Activated T-cell treated with anti-CD3 and anti-CD28 coated beads, Interleukin-2, amount 50 U/mL, for 48 hours (primary cell): ENCODE results near the gene EPN3.

Experiments
- DNase-seq, 2 experiments: peaks; one replicate each; pipeline ENCODE4 v3.0.0-alpha.2; 2020

Gene EPN3

DNA sequence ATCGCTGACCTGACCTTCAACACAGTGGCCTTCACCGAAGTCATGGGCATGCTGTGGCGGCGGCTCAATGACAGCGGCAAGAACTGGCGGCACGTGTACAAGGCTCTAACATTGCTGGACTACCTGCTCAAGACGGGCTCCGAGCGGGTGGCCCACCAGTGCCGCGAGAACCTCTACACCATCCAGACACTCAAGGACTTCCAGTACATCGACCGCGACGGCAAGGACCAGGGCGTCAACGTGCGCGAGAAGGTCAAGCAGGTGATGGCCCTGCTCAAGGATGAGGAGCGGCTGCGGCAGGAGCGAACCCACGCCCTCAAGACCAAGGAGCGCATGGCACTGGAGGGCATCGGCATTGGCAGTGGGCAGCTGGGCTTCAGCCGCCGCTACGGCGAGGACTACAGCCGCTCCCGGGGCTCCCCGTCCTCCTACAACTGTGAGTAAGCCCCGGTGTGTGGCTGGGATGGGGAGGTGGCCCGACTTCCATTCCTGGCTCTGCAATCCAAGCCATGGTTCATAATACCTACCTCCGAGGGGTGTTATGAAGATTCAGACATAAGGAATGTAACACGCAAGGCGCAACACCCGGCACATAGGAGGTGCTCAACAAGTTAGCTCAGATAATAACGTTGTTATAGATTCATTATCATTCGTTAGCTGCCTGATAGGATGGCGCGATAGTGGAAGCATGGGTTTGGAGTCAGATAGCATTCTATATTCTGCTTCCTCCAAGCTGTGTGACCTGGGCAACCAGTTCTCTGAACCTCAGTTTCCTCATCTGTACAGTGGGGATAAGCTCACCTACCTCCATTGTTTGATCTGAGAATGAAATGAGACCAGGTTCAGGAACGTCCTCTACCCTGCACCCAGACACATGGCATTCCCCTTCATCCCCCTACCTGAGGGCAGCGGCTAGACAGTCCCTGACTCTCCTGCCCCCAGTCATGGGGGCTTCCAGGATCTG lies 4.4 kb downstream of the EPN3 start:
- no peak for DNase-seq

DNA sequence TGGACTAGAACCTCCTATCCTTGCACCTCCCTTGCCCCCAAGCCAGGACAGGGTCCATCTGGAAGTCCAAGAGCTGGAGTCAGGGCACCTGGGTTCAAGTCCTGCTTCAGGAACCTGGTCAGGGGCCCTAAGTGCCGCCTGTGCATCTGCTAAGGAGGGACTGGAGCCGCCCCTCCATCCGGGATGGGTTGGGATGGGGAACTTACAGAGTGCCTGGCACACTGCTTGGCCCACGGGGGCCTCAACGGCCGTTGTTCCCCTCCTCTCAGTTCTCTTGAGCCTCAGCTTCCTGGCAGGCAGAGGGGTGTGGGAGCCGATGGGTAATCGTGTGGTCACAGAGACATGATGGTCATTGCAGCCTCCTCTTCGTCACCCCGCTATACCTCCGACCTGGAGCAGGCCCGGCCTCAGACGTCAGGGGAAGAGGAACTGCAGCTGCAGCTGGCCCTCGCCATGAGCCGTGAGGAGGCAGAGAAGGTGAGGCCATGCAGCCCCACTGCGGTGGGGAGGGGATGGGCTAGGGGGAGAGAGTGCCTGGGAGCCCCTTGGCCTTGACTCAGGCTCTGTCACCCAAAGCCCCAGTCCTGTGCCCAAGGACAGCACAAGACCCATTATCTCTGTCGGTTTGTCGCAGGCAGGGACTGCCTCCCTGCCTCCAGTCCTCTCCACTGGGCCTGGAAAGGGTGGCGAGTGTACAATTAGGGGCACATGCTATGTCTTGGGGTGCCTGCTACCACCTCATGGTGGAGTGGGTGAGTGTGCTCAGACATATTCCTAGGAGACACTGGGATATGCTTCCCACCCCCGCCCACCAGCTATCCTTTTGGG lies 5.4 kb downstream of the EPN3 start:
- DNase-seq: no peak

DNA sequence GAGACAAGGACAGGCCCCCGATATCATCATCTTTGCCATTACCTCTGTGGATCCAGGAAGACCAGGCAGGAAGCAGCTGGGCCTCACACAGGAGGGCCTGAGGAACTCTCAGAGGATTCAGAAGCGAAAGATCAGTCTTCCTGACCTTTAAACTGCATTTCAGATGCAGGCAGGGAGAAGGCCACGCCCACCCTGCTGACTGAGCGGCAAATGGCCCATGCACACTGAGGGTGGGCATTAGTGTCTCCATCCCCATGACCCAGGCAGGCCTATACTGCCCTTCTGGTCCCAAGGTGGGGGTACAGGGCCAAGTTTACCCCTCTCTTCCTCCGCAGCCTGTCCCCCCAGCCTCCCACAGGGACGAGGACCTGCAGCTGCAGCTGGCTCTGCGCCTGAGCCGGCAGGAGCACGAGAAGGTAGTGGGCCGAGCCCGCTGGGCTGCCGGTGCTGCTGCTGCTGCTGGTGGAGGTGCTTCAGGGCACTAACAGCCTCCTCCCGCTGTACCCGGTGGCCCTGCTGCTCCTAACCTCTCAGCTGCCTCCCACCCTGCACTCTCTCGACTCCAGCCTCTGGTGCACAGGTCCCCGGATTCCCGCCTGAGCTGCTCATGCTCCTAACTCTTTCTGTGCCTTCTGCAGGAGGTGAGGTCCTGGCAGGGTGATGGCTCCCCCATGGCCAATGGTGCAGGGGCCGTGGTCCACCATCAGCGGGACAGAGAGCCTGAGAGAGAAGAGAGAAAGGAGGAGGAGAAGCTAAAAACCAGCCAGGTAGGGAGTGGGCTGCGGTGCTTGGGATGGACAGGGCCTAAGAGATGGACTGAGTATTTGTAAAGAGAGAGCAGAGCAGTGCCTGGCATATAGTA lies 6.2 kb downstream of the EPN3 start:
- no peak for DNase-seq

DNA sequence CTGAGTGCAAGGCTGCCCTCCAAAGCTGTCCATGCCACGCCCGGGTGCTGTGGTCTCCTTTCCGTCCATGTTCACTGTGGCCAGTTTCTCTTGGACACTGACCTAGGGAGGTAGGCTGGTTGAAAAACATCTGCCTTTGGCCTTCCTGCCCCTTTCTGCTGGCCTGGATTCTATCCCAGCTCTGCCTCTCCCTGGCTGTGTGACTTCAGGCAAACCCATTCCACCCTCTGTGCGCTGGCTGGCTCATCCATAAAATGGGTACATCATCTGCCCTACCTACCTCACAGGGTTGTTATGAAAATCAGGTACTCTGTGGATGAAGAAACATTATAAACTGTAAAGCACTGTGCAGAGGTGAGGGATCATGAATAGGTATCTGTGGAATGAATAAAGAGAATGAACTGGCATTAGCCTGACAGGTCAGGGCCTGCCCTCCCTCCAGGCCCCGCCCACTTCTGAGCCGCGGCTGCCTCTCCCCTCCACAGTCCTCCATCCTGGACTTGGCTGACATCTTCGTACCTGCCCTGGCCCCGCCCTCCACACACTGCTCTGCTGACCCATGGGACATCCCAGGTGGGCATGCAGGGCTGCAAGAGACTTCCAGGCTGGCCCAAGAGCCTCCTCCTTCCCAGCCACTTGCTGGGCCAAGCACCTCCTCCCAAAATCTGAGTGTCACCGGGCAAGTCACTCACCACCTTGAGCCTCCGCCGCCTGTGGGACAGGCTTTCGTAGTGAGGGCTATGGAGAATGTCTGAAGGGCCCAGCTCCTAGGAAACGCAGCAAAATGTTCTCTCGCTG lies 7.4 kb downstream of the EPN3 start:
- no peak for DNase-seq

DNA sequence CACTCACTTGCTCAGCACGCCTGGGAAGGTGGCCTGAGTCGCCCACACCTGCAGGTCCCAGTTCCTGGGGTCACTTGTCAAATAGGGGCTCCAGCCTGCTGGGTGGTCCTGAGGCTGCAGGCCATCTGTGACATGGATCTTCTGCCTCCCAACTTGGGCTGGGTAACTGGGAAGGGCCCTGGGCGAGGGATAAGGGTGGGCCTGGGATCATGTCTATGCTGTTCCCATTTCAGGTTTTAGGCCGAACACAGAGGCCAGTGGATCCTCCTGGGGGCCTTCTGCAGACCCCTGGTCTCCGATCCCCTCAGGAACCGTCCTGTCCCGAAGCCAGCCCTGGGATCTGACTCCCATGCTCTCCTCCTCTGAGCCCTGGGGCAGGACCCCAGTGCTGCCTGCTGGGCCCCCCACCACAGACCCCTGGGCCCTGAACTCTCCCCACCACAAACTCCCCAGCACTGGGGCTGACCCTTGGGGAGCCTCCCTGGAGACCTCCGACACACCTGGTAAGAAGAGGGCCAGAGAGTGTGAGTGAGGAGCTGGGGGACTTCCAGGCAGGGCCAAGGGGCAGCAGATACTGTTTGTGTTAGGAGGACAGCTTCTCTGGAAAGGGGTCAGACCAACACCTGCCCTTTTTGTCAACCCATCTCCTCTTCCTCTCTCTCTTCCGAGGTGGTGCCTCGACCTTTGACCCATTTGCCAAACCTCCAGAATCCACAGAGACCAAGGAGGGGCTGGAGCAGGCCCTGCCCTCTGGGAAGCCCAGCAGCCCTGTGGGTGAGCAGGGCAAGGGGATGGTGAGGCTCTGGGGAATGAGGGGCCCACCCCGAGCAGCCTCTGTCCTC lies 8.2 kb downstream of the EPN3 start:
- DNase-seq: no peak

DNA sequence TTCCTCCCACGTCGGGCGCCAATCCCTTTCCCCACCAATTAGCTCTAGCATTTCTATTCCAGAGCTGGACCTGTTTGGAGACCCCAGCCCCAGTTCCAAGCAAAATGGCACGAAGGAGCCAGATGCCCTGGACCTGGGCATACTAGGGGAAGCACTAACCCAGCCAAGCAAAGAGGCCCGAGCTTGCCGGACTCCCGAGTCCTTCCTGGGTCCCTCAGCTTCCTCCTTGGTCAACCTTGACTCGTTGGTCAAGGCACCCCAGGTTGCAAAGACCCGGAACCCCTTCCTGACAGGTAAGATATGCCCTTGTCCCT lies 8.8 kb downstream of the EPN3 start:
- DNase-seq: no peak

DNA sequence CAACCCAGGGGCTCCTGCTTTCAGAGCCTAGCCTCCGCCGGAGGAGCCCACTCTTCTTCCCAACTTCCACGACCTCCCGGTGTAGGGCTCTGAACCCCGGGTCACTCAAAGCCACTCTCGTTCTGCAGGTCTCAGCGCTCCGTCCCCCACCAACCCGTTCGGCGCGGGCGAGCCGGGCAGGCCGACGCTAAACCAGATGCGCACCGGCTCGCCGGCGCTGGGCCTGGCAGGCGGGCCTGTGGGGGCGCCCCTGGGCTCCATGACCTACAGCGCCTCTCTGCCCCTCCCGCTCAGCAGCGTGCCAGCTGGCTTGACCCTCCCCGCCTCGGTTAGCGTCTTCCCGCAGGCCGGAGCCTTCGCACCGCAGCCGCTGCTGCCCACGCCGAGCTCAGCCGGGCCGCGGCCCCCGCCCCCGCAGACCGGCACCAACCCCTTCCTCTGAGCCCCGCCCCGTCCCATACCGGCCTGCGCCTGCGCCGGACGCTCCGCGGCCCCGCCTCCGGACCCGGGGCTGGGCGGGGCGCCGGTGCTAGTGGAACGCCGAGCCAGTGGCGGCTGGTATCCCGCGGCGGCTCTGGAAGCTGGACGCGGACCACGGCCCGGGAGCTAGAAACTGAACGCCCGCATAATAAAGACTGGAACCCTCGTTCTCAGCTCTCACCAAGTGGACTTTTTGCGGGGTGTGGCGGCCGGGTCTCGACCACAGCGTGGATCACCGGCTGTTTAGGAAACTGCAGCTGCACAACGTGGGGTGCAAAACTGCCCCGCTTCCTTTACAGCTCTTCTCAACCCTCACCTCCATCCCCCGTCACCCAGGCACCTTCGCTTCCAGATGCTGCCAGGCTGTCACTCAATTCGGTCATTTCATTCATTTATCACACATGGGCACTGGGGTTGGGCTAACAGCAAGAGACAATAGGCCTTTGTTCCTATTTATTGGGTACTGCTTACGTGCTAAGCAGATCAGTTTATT lies 9.5 kb downstream of the EPN3 start:
- DNase-seq: peak; percentile 91 to 92

DNA sequence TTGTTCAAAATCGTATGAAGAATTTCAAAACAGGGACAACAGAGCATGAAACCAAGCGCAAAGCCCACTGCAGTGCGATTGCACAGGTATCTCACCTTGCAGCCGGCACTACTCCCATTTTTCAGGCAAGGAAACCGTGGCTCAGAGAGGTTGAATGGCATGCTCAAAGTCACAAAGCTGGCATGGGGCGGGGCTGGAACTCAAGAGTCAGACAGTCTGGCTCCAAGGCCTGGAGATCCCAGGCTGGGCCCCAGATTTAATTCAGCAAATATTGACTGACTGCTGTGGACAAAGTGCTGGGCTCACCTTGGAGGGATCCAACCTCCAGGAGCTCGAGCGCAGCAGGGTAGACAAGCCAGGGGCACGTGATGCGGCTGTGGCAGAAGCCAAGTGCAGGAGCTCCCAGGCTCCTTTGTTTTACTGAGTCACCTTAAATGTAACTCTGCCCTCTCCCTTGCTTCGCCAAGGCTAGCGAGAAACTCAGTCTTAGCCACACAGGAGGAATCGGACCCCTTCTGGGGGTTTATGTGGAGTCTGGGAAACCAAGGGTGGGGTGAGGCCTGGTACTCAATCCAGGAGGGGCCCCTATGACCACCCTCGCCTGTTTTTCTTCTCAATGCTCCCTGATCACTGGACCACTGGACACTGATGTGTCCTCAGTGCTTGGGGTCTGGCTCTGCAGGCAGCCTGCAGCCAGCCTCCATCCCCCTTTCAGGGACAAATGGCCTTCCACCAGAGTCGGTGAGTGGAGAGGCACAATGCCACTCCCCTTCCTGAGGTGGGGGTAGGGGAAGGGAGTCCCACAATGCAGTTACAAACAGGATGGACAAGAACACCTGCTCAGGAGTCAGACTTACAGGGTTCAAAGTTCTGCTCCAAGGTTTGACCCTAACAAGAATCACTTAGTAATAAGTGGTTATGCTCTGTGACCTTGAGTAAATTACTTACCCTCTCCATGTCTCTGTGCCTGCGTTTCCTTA lies 10.6 kb downstream of the EPN3 start:
- DNase-seq: no peak

DNA sequence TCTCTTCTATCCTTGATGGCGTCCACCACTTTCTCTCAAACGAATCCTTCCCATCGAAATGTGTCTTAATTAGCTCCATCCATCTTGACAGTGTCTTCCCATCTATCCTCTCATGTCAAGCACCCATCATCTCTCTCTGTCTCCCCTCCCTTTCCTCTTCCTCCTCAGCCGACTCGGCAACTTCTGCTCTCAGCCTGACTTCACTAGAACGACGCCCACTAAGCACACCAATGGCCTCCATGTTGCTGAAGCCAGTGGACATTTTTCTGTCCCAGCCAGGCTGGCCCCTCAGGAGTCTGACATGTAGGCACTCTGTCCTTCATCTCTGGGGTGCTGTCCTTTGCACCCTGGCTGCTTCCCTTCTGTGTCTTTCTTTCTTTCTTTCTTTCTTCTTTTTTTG lies 12.0 kb downstream of the EPN3 start:
- DNase-seq: no peak

DNA sequence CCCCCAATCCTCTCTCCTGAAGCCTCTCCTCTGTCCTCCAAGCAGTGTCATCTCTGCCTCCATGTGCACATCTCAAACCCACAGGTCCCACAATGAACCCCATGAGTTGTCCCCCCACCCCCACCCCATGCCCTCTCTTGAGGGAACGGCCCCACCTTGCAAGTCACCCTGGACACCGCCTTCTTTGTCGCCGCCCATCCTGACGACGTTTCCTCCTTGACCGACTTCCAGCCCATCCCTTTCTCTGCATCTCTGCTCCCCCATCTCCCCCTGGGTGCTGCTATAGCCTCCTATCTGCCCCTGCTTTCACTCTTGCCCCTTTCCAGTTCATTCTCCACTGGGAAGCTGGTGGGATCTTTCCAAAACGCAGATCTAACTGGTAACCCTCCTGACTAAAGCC lies 12.8 kb downstream of the EPN3 start:
- no peak for DNase-seq

DNA sequence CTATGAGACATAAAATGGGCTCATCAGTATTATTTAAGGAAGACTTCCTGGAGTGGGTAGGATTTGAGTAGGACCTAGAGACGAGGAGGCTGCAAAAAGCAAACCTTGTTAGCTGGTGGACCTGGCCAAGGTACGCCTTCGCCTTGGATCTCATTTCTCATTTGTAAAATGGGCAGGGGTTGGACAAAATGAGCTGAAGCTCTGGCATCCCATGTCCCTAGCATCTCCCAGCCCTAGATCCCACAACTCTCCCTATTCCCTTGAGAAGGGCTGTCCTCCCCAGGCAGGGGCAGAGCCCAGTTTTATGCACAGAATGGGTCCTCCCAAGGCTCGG lies 14.1 kb downstream of the EPN3 start:
- no peak for DNase-seq

DNA sequence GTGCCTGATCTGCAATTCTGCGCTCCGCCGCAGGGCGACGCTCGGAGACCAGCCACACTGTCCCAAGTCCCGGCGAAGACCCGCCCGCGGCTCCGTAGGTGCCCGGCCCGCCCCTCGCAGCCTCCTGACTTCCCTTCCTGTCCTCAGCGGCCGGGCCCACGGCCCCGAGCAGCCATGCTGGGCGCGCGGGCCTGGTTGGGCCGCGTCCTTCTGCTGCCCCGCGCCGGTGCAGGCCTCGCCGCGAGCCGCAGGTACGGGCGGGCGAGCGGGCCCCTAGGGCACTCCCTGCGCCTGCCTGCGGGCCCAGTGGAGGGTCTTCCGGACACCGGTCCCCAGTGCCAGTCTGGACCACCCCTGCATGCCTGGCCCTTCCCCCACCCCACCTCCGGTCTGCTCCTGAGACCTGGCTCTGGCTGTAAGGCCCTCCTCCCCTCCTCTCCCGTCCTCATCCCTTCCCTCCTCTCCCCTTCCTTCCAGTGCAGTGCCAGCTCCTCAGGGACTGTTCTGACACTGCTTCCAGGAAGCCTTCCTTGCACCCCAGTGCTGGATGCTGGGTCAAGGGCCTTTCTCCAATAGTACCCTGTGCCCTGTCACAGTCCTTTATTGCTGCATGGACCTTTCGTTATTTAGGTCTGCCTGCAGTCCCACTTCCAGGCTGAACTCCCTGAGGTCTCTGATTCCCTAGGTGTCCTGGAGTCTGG lies 14.7 kb downstream of the EPN3 start, which contains the start of gene SPATA20:
Gene SPATA20 (plus strand): TSS at position 140 of the 701 bp plus-strand sequence. CDS start 35 bp downstream, at position 175.
- DNase-seq: peak; percentile 88 to 92

DNA sequence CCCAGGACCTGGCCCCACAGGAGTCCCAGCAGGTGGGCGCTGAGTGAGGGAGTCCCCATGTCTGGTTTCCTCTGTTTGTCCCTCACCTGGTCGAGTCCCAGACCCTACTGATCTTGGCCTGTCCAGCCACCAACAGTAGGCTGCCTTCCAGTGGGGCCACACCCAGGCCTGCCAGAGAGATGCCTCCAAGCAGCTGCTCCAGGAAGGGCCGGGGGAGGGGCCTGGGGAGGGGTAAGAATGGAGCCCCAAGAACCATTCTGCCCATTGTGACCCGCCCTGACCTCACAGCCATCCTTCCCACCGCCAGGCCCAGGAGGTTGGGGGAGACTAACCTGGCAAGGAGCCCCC lies 15.2 kb downstream of the EPN3 start:
- DNase-seq: no peak

DNA sequence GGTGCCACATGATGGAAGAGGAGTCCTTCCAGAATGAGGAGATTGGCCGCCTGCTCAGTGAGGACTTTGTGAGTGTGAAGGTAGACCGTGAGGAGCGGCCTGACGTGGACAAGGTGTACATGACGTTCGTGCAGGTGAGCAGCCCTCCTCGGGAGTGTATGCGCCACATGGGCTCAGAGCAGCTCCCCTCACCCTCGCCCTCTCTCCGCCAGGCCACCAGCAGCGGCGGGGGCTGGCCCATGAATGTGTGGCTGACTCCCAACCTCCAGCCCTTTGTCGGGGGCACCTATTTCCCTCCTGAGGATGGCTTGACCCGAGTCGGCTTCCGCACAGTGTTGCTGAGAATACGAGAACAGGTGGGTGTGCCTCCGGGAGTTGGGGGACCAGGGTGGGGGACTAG lies 16.3 kb downstream of the EPN3 start:
- DNase-seq: no peak

DNA sequence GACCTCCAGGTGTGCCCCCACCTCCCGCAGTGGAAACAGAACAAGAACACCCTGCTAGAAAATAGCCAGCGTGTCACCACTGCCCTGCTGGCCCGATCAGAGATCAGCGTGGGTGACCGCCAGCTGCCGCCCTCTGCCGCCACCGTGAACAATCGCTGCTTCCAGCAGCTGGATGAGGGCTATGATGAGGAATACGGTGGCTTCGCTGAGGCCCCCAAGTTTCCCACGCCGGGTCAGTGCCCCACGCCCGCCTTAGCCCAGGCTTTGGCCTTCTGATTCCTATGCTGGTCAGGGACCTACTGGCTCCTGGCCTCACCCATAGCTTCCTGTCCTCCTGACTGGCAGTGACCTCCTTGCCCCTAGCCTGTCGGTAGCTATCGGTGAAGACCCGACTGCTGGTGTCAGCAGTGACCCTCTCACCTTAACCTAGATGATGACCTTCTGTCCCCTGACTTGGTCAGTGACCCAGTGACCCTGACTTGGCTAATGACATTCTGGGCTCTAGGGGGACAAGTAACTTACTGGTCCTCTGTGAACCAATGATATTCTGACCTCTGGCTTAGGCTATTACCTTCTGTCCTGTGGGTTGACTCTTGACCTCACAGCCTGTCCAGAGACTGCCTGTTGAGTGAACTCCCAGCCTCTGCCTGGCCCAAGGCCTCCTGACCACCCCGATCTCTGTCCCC lies 16.9 kb downstream of the EPN3 start:
- DNase-seq: no peak

DNA sequence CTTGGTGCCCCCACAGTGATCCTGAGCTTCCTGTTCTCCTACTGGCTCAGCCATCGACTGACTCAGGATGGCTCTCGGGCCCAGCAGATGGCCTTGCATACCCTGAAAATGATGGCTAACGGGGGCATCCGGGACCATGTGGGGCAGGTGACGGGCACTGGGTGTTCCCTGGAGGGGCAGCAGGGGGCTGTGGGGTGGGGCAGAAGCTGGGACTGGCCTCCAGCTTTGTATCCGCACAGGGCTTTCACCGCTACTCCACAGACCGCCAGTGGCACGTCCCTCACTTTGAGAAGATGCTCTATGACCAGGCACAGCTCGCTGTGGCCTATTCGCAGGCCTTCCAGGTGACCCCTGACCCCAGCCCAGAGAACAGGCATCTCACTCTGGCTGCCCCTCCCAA lies 17.4 kb downstream of the EPN3 start:
- DNase-seq: no peak

DNA sequence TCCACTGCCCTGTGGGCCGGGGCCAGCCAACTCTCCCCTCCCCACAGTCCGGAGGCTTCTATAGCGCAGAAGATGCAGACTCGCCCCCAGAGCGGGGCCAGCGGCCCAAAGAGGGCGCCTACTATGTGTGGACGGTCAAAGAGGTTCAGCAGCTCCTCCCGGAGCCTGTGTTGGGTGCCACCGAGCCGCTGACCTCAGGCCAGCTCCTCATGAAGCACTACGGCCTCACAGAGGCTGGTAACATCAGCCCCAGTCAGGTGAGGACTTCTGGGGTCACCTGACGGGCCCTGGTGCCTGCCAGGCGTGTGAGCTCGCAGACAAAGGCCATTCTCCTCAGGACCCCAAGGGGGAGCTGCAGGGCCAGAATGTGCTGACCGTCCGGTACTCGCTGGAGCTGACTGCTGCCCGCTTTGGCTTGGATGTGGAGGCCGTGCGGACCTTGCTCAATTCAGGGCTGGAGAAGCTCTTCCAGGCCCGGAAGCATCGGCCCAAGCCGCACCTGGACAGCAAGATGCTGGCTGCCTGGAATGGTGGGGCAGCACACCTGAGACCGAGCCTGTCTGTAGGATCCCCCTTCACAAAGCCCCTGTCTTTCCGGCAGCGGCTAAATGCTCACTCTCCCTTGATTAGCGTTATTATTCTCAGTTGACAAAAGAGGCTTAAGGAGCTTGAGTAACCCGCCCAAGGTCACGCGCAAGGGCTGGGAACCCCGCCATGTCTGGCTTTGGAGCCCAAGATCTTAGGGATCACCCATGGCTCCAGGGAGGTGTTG lies 18.3 kb downstream of the EPN3 start:
- no peak for DNase-seq
